ENCODE results near the gene CENPB.
"Not testable (repeated sequence)": the region's sequence is repeated elsewhere in the genome, so short reads cannot be mapped to it uniquely, and the experiment has no call there.

CENPB gene

GRCh38 chr20:3811467-3812258 lies 25.1 kb upstream of the CENPB start:
- peak; percentile 97 for DNase-seq (ENCODE audit: low spot score)

GRCh38 chr20:3808544-3808943 lies 22.0 kb upstream of the CENPB start:
- no peak for DNase-seq (ENCODE audit: low spot score)

- DNase-seq (ENCODE audit: low spot score), result no peak
These were observed 18.2 kb upstream of the CENPB start for GRCh38 chr20:3804781-3805180.

DNA sequence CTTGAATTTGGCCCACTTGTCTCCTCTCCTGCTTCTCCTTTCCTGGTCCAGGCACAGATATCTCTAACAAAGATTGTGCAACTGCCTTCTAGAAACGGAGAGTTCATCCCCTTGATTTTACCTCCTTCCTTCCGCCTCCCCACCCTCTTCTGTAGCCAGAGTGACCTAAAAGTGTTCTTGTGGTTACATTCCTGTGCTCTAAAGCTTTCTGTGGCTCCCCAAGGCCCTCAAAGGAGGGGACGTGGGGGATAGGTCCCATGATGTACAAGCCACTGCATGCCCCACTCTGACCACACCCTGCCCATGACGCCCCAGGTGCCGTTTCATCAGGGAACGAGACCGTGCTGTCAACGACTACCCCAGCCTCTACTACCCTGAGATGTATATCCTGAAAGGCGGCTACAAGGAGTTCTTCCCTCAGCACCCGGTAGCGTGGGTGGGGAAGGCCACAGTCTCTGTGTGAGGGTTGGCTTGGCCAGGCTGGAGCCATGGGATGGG lies 17.8 kb upstream of the CENPB start:
- DNase-seq (ENCODE audit: low spot score), result no peak

DNA sequence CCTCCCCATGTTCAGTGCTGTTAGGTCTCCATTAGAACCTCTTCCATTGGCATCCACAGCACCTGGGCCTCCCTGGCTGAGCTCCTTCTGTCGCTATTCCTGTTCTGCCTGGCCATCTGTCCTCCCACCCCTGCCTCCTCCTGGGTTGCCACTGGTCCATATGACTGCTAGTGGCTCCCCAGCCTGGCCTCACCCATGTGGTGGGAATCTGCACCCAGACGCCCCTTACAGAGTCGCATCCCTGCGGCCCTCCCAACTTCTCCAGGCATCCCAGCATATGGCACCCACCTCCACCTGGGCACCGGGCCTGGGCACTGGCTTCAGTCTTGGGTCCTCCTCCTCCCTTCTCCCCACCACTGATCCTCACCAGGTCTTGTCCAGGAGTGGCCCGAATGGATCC lies 17.3 kb upstream of the CENPB start:
- no peak for DNase-seq (ENCODE audit: low spot score)

DNA sequence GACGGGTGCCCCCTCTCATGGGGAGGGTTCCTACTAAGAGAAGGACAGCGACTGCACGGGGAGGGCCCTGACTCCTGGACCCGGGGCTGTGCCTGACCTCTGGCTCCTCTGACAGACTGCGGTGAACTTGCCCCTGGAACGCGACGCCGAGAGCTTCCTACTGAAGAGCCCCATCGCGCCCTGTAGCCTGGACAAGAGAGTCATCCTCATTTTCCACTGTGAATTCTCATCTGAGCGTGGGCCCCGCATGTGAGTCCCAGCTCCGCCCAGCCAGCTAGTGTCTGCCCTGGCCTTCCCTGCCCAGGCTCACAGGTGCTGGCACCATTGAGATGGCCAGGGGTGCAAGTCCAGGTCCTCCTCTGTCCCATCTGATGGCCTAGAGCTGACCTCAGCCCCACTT lies 16.7 kb upstream of the CENPB start:
- DNase-seq (ENCODE audit: low spot score), result no peak

- no peak for DNase-seq (ENCODE audit: low spot score)
These were observed 16.1 kb upstream of the CENPB start for GRCh38 chr20:3802524-3803239.

- no peak for DNase-seq (ENCODE audit: low spot score)
These were observed 15.3 kb upstream of the CENPB start for GRCh38 chr20:3801846-3802245.

DNA sequence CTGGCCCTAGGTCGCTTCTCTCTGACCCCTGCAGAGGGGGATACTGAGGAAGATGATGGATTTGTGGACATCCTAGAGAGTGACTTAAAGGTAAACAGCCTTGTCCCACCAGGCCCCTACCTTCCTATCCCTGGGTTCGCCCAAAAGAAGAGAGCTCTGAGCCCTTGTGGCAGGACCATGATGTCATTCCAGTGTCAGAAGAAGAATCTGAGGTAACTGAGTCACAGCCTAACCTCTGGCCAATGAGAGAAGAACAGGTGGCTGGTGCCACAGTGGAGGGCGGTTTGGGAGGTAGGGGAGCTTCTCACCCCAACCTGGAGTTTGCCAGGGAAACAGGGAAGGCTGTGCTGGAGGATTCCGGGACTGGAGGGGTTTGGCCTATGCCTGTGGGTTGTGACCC lies 14.8 kb upstream of the CENPB start:
- DNase-seq (ENCODE audit: low spot score), result no peak

DNA sequence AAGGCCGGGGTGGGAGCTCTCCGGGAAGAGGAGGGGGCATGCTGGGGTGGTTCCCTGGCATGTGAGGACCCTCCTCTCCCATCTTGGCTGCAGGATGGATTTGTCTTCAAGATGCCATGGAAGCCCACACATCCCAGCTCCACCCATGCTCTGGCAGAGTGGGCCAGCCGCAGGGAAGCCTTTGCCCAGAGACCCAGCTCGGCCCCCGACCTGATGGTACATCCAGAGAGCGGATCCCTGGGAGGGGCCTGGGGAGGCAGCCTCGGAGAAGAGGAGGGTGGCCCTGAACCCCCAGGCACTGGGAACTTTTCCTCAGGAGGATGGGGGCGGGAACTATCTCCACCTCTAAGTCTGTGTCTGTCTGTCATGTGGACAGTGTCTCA lies 14.3 kb upstream of the CENPB start:
- DNase-seq (ENCODE audit: low spot score), result no peak

- DNase-seq (ENCODE audit: low spot score), result no peak
These were observed 13.8 kb upstream of the CENPB start for GRCh38 chr20:3800256-3800877.

GRCh38 chr20:3798908-3799248 lies 12.3 kb upstream of the CENPB start:
- no peak for DNase-seq (ENCODE audit: low spot score)

DNA sequence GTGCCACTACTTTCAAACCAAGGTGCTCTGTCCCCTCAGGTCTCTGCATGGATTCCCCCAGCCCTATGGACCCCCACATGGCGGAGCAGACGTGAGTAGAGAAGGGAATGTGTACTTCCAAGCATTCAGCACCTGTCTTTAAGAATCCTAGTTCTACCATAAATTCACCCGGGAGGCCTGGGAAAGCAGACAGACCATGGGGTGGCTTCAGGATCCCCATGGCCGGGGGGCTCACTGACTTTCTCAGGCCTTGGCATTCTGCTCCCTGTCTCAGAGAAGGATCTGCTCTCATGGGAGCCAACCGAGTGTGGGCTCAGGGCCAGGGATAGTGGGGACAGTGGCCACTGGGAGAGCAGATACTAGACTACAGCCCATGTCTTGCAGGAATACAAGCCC lies 11.8 kb upstream of the CENPB start:
- DNase-seq (ENCODE audit: low spot score), result no peak

- peak; percentile 69 for DNase-seq (ENCODE audit: low spot score)
These were observed 11.2 kb upstream of the CENPB start for GRCh38 chr20:3797592-3798372.

DNA sequence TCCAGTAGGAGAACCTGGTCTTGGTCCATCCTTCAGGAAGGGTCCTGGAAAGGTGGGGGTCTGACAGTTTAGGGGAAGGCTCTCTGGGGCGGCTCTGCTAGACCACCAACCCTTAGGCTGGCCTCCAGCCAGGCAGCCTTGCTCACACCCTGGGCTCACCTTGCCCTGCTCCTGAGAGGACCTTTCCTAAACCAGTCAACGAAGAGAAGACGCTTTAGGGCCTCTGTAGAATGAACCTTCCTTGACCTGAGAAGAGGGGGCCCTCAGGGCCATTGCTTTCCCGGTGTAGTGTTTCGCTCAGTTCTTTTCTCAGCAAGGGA lies 10.6 kb upstream of the CENPB start:
- no peak for DNase-seq (ENCODE audit: low spot score)

DNA sequence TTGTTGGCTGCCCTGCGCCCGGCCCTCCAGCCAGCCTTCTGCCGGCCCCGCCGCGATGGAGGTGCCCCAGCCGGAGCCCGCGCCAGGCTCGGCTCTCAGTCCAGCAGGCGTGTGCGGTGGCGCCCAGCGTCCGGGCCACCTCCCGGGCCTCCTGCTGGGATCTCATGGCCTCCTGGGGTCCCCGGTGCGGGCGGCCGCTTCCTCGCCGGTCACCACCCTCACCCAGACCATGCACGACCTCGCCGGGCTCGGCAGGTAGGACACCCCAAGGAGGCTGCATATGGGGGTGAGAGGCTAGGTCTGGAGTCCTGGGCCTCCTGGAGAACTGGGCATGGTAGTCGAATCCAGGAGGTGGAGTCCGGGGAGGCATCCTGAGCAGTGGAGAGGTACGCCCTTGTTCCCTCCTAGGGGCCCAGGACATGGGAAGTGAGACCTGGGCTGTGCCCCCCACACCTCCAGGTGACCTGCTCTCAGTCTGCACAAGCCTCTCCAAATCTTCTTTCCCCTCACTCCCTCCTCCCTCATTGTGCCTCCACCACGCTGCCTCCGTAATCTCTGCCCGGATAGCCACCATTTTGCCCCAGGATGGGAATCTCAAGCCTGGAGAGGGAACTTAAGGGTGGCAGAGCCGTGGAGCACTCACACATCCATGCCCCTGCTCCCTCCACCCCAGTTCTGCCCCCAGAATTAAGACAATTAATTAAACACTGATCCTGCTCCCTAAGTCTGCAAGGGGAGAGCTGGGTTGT lies 10.1 kb upstream of the CENPB start:
- DNase-seq (ENCODE audit: low spot score), result no peak

DNA sequence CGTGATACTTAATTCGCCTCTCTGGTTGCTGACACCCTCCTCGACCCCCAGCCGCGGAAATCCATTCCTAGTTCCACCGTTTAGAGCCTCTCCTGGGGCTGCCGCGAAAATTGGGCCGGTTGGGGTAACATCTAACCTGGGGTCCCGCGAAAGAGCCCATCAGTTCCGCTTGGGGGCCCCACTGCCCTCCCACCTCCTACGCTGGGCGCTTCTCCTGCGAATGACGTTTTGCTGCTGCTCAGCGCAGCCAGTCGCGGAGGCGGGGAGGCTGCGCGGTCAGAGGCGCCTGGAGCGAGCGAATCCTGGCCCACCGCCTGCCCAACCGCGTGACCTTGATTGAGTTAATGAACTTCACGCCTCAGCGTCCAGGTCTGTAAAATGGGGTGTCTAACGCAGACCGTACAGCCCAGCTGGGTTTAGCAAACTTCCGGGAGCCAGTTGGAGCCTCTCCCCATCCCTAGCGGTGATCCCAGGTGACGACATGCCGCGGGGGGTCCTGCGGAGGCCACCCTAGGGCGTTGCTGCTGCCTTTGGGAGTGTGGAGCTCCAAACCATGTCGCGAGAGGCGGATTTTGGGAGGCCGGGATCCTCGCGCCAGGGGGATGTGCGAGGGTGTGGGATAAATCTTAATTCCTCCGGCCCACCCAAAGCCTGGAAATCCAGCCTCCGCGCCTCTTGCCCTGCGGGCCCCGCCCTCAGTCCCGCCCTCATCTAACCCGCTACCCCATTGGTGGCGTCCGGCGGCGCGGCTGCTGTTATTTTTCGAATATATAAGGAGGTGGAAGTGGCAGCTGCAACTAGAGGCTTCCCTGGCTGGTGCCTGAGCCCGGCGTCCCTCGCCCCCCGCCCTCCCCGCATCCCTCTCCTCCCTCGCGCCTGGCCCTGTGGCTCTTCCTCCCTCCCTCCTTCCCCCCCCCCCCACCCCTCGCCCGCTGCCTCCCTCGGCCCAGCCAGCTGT lies 9.2 kb upstream of the CENPB start, which contains the start of gene CDC25B:
Gene CDC25B (plus strand): TSS at position 800 of the 958 bp plus-strand sequence. CDS start 222 bp downstream, outside the sequence.
- DNase-seq (ENCODE audit: low spot score), result peak; percentile 87

GRCh38 chr20:3794701-3795420 lies 8.3 kb upstream of the CENPB start:
- no peak for DNase-seq (ENCODE audit: low spot score)

DNA sequence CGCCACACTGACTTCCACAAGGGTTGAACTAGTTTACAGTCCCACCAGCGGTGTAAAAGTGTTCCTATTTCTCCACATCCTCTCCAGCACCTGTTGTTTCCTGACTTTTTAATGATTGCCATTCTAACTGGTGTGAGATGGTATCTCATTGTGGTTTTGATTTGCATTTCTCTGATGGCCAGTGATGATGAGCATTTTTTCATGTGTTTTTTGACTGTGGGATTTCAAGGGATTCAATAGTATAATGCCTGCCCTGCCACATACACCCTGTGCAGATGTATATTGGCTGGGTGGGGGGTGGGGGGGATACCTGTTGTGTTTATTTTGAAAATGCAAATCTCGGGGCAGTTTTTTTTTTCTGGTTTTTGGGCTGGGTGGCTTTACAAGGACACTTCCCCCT lies 7.6 kb upstream of the CENPB start:
- DNase-seq (ENCODE audit: low spot score), result not testable (repeated sequence)

DNA sequence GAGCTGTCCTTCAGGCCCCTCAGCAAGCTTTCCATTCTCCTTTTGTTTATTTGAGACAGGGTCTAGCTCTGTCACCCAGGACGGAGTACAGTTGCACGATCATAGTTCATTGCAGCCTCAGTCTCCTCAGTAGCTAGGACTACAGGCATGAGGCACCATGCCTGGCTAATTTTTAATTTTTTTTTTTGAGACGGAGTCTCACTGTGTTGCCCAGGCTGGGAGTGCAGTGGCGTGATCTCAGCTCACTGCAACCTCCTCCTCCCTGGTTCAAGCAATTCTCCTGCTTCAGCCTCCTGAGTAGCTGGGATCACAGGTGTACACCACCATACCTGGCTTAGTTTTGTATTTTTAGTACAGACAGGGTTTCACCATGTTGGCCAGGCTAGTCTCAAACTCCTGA lies 2.7 kb upstream of the CENPB start:
- not testable (repeated sequence) for DNase-seq (ENCODE audit: low spot score)
